HCT116 (cell line): ENCODE measurements around the gene ANKRD44. TPM values are rescaled to one million over a fixed set of nuclear protein-coding genes. Genes with fewer than 3 reads are reported as not detected.

ENCODE experiments used
- ATAC-seq: fragments of 200-7000 bp; cut with Tn5 transposase; 2 replicates; pipeline ENCODE4 v1.9.1; 2020; ENCODE audit warnings: mild to moderate bottlenecking, moderate library complexity
- BruUV-seq: library from RNA; stranded (reverse); fragments of 400-500 nt; replicated peaks from 2 replicates; lab custom pipeline; 2021; lab: Mats Ljungman, UMichigan
- CTCF ChIA-PET: fragments of 300-600 bp; sonication (Branson Sonifier 250); formaldehyde crosslinking; loops from one replicate; lab custom pipeline; 2021; ENCODE audit warnings: antibody characterized with exemption; lab: Charles Lee
- POLR2A ChIA-PET: fragments of 300-600, 350-600 bp; sonication (Branson Sonifier 250); formaldehyde crosslinking; loops from one replicate; lab custom pipeline; 2021; ENCODE audit warnings: antibody characterized with exemption; lab: Charles Lee
- RAD21 ChIA-PET, 2 experiments: fragments of 300-600 bp; sonication (Branson Sonifier 250); formaldehyde crosslinking; loops; one replicate each; lab custom pipeline; 2023; ENCODE audit warnings: low total read pairs in 2 of 2; ENCODE audit not compliant: uncharacterized antibody in 2 of 2, unreplicated experiment in 2 of 2, low non-redundant PET in 1 of 2; lab: Charles Lee
- DNase-seq: peaks from one replicate; pipeline ENCODE4 v3.0.0-alpha.2; 2010; ENCODE audit warnings: low read depth, low spot score
- H2AFZ ChIP-seq: fragments of 200-600 bp; shearing (Covaris generic), sonication (generic); 2 replicates; pipeline ENCODE4 v1.6.1; 2017; ENCODE audit warnings: low read depth, mixed run types, mixed read lengths, antibody characterized with exemption, low read length; ENCODE audit not compliant: poor library complexity, severe bottlenecking
- H3K27ac ChIP-seq: 2 replicates; pipeline ENCODE4 v1.5.1; 2012; ENCODE audit warnings: low read depth, low read length
- H3K27me3 ChIP-seq: fragments of 200-600 bp; sonication (generic); 2 replicates; pipeline ENCODE4 v1.6.1; 2016; ENCODE audit warnings: mixed run types, low read length, mixed read lengths; ENCODE audit not compliant: insufficient read depth
- H3K36me3 ChIP-seq, 2 experiments: fragments of 200-500 bp in 1 of 2; fragments of 200-600 bp in 1 of 2; sonication (Bioruptor generic) in 1 of 2; sonication (generic) in 1 of 2; 2 replicates each; pipeline versions ENCODE4 v1.5.1 to v1.6.1; 2014 to 2016; ENCODE audit warnings: low read length in 2 of 2, inconsistent platforms in 1 of 2, mixed read lengths in 1 of 2, mixed run types in 1 of 2; ENCODE audit not compliant: insufficient read depth in 2 of 2, control insufficient read depth in 1 of 2
- H3K4me1 ChIP-seq, 2 experiments: fragments of 200-600 bp in 1 of 2; sonication (generic) in 1 of 2; 2 replicates each; pipeline versions ENCODE4 v1.5.1 to v1.6.1; 2012 to 2017; ENCODE audit warnings: low read length in 2 of 2, inconsistent platforms in 1 of 2, mild to moderate bottlenecking in 1 of 2, mixed read lengths in 1 of 2, mixed run types in 1 of 2, moderate library complexity in 1 of 2; ENCODE audit not compliant: insufficient read depth in 2 of 2, control insufficient read depth in 1 of 2
- H3K4me2 ChIP-seq: fragments of 200-600 bp; sonication (generic); 2 replicates; pipeline ENCODE4 v1.6.1; 2017; ENCODE audit warnings: mixed run types, low read length, mixed read lengths
- H3K4me3 ChIP-seq, 2 experiments: fragments of 200-600 bp in 1 of 2; sonication (generic) in 1 of 2; replicated peaks in 1 of 2; 2 replicates each; pipeline ENCODE4 v1.5.1; 2011 to 2016; ENCODE audit warnings: low read length in 2 of 2, control low read depth in 1 of 2, low read depth in 1 of 2, mild to moderate bottlenecking in 1 of 2, mixed read lengths in 1 of 2, mixed run types in 1 of 2
- H3K79me2 ChIP-seq: fragments of 200-600 bp; sonication (generic); 2 replicates; pipeline ENCODE4 v1.6.1; 2017; ENCODE audit warnings: mild to moderate bottlenecking, mixed run types, low read length, moderate library complexity, mixed read lengths; ENCODE audit not compliant: insufficient read depth
- H3K9ac ChIP-seq: fragments of 200-600 bp; sonication (generic); 2 replicates; pipeline ENCODE4 v1.6.1; 2016; ENCODE audit warnings: low read length, mixed read lengths
- H3K9me2 ChIP-seq: fragments of 200-600 bp; sonication (generic), shearing (Covaris generic); 2 replicates; pipeline ENCODE4 v1.6.1; 2017; ENCODE audit warnings: mixed run types, mild to moderate bottlenecking, moderate library complexity; ENCODE audit not compliant: insufficient read depth
- H3K9me3 ChIP-seq, 2 experiments: fragments of 200-500 bp in 1 of 2; fragments of 200-600 bp in 1 of 2; sonication (Bioruptor generic) in 1 of 2; sonication (generic) in 1 of 2; 2 replicates each; pipeline ENCODE4 v1.6.1; 2014 to 2017; ENCODE audit warnings: low read length in 2 of 2, mixed read lengths in 2 of 2, inconsistent platforms in 1 of 2, low read depth in 1 of 2, mild to moderate bottlenecking in 1 of 2, mixed run types in 1 of 2, moderate library complexity in 1 of 2; ENCODE audit not compliant: control insufficient read depth in 1 of 2, insufficient read depth in 1 of 2
- H4K20me1 ChIP-seq: fragments of 200-600 bp; sonication (generic), shearing (Covaris generic); 2 replicates; pipeline ENCODE4 v1.6.1; 2017; ENCODE audit warnings: mixed run types, mild to moderate bottlenecking, moderate library complexity; ENCODE audit not compliant: insufficient read depth
- CBX3 ChIP-seq: IDR thresholded peaks from 2 replicates; pipeline ENCODE4 v1.6.1; 2012; ENCODE audit warnings: low read depth
- EGR1 ChIP-seq: IDR thresholded peaks from 2 replicates; pipeline ENCODE4 v1.6.1; 2012; ENCODE audit warnings: low read depth
- EZH2 ChIP-seq: fragments of 200-600 bp; sonication (generic); IDR thresholded peaks from 2 replicates; pipeline ENCODE4 v1.6.1; 2017; ENCODE audit warnings: antibody characterized with exemption, mixed run types
- EZH2phosphoT487 ChIP-seq: fragments of 200-600 bp; IDR thresholded peaks from 2 replicates; pipeline ENCODE4 v1.6.1; 2018; ENCODE audit warnings: antibody characterized with exemption, borderline replicate concordance
- FOSL1 ChIP-seq: IDR thresholded peaks from 2 replicates; pipeline ENCODE4 v1.6.1; 2012; ENCODE audit warnings: low read depth
- JUND ChIP-seq: IDR thresholded peaks from 2 replicates; pipeline ENCODE4 v1.6.1; 2012
- SIN3A ChIP-seq: IDR thresholded peaks from 2 replicates; pipeline ENCODE4 v1.6.1; 2012; ENCODE audit warnings: low read depth
- SP1 ChIP-seq: IDR thresholded peaks from 2 replicates; pipeline ENCODE4 v1.6.1; 2012; ENCODE audit warnings: low read depth
- SRF ChIP-seq: IDR thresholded peaks from 2 replicates; pipeline ENCODE4 v1.6.1; 2012; ENCODE audit warnings: low read depth
- YY1 ChIP-seq: IDR thresholded peaks from 2 replicates; pipeline ENCODE4 v1.6.1; 2011; ENCODE audit warnings: low read length, low read depth, moderate library complexity, mild to moderate bottlenecking; ENCODE audit not compliant: insufficient replicate concordance; ENCODE audit errors: extremely low read depth
- ZFX ChIP-seq: fragments of 450-650 bp; IDR thresholded peaks from 2 replicates; pipeline ENCODE4 v1.6.1; 2017
- ZNF274 ChIP-seq: fragments of 200-500 bp; sonication (Bioruptor generic); IDR thresholded peaks from 2 replicates; pipeline ENCODE4 v1.6.1; 2014; ENCODE audit warnings: mild to moderate bottlenecking, low read depth, low read length, inconsistent platforms
- intact Hi-C: fragments of 100-400 bp; cut with micrococcal nuclease; formaldehyde crosslinking; loops from 2 replicates; pipeline ENCODE4 v1.10.0; 2022
- total RNA-seq: library from RNA; stranded (reverse); gene quantifications from one replicate; pipeline ENCODE4 v1.2.1, GENCODE V29; 2021; ENCODE audit not compliant: unreplicated experiment
- TF ChIP-seq, protein P1 (sequence below): IDR thresholded peaks from 2 replicates; pipeline ENCODE4 v1.6.1; 2012
- TF ChIP-seq, protein P2 (sequence below), 3 experiments: fragments of 200-600 bp in 1 of 3; sonication (generic) in 1 of 3; IDR thresholded peaks in 2 of 3; conservative IDR thresholded peaks in 1 of 3; 2 replicates each; pipeline ENCODE4 v1.5.1; 2012 to 2017; ENCODE audit warnings: low read depth in 2 of 3, low read length in 2 of 3, antibody characterized with exemption in 1 of 3, borderline replicate concordance in 1 of 3, control low read depth in 1 of 3, mild to moderate bottlenecking in 1 of 3, mixed read lengths in 1 of 3, mixed run types in 1 of 3, moderate library complexity in 1 of 3; ENCODE audit not compliant: insufficient read depth in 1 of 3
- TF ChIP-seq, protein P3 (sequence below): IDR thresholded peaks from 2 replicates; pipeline ENCODE4 v1.6.1; 2011; ENCODE audit warnings: mild to moderate bottlenecking, low read length, moderate library complexity; ENCODE audit not compliant: insufficient replicate concordance; ENCODE audit errors: extremely low read depth
- TF ChIP-seq, protein P4 (sequence below): IDR thresholded peaks from 2 replicates; pipeline ENCODE4 v1.6.1; 2012; ENCODE audit warnings: low read depth
- TF ChIP-seq, protein P5 (sequence below): IDR thresholded peaks from 2 replicates; pipeline ENCODE4 v1.6.1; 2012

ANKRD44 gene
- total RNA-seq, 1 experiment from 2014 or later: 2.7 TPM

DNA sequence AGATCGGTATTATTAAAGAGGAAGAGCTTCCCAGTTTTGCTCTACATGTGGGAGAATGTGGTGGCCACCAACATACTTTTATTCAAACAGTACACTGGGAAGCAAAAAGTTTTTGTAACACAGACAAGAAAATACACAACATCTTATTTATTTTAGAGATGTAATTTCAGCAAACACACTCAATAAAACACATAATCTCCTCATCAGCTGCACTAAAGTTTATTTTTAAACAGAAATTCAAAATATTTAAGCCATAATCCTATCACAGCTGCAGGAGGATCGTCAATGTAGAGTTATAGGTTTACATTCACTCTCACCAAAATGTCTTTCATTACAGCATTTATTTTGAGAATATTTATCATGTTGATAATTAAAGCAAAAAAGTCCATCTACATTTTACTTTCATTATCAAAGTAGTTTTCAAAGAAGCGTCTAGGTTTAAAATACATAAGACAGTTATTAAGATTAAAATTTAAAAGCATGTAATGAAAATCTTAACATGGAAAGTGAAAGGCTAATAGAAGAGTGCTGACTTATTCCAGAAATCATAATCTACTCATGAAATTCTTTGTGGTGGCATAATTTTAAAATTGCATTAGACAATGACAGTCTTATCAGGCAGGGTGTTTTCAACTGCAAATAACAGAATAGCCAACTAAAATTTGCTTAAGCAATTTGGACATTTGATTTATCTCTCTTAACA, 61.0 kb downstream of the ANKRD44 start (continued):
- TF ChIP-seq, protein P1, sequence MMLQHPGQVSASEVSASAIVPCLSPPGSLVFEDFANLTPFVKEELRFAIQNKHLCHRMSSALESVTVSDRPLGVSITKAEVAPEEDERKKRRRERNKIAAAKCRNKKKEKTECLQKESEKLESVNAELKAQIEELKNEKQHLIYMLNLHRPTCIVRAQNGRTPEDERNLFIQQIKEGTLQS: no peak
- TF ChIP-seq SP1 (no peak), SIN3A (no peak)

DNA sequence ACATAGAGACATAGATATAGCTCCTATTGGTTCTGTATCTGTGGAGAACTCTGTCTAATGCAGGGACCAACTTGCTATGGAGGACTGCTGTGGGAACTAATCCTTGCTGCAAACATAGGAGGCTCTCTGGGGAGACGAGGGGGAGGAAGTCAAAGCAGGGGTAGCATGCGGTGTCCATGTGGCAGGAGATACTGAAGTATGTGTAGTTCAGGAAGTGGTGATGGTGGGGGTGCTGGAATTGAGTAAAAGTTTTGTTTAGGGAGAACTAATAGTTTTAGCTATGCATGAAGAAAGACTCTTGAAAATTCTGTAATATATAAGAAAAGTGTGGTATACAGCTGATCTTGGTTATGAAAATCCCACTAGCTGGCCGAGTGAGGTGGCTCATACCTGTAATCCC, 62.0 kb downstream of the ANKRD44 start:
- no peak overlapping the region for H3K4me2 ChIP-seq
- ChIA-PET CTCF (no interaction called here), RAD21 (no interaction called here), POLR2A (no interaction called here)
- no peak overlapping the region for H3K4me3 ChIP-seq
- DNase-seq (no peak), ATAC-seq (no peak)
- no peak overlapping the region for H3K27ac ChIP-seq
- H2AFZ ChIP-seq: no peak overlapping the region
- no TSS peak for BruUV-seq
- H3K27me3 ChIP-seq: no peaks in the 10 kb centered on the region
- no peak overlapping the region for H3K9ac ChIP-seq
- H3K4me1 ChIP-seq: no peaks in the 10 kb centered on the region
- H3K36me3 ChIP-seq: no peaks in the 10 kb centered on the region
- H3K79me2 ChIP-seq: no peaks in the 10 kb centered on the region
- H3K9me3 ChIP-seq: no peaks in the 10 kb centered on the region
- no peaks in the 10 kb centered on the region for H3K9me2 ChIP-seq
- intact Hi-C loops: no loop called here
- no peaks in the 10 kb centered on the region for H4K20me1 ChIP-seq
- TF ChIP-seq CBX3: no peak
- no peak for TF ChIP-seq YY1
- TF ChIP-seq ZNF274: no peak
- no peak for TF ChIP-seq SIN3A
- no peak for TF ChIP-seq JUND
- no peak for TF ChIP-seq ZFX
- TF ChIP-seq SRF: no peak
- TF ChIP-seq, protein P2, sequence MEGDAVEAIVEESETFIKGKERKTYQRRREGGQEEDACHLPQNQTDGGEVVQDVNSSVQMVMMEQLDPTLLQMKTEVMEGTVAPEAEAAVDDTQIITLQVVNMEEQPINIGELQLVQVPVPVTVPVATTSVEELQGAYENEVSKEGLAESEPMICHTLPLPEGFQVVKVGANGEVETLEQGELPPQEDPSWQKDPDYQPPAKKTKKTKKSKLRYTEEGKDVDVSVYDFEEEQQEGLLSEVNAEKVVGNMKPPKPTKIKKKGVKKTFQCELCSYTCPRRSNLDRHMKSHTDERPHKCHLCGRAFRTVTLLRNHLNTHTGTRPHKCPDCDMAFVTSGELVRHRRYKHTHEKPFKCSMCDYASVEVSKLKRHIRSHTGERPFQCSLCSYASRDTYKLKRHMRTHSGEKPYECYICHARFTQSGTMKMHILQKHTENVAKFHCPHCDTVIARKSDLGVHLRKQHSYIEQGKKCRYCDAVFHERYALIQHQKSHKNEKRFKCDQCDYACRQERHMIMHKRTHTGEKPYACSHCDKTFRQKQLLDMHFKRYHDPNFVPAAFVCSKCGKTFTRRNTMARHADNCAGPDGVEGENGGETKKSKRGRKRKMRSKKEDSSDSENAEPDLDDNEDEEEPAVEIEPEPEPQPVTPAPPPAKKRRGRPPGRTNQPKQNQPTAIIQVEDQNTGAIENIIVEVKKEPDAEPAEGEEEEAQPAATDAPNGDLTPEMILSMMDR (IDR thresholded peaks at IDR 0.05 in 2 of 3, conservative IDR thresholded peaks at IDR 0.05 in 1 of 3; ENCODE audit: borderline replicate concordance in 1 of 3, insufficient read depth in 1 of 3, low read depth in 2 of 3, low read length in 2 of 3): no peak
- TF ChIP-seq, protein P3, sequence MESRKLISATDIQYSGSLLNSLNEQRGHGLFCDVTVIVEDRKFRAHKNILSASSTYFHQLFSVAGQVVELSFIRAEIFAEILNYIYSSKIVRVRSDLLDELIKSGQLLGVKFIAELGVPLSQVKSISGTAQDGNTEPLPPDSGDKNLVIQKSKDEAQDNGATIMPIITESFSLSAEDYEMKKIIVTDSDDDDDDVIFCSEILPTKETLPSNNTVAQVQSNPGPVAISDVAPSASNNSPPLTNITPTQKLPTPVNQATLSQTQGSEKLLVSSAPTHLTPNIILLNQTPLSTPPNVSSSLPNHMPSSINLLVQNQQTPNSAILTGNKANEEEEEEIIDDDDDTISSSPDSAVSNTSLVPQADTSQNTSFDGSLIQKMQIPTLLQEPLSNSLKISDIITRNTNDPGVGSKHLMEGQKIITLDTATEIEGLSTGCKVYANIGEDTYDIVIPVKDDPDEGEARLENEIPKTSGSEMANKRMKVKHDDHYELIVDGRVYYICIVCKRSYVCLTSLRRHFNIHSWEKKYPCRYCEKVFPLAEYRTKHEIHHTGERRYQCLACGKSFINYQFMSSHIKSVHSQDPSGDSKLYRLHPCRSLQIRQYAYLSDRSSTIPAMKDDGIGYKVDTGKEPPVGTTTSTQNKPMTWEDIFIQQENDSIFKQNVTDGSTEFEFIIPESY: no peak
- TF ChIP-seq, protein P4, sequence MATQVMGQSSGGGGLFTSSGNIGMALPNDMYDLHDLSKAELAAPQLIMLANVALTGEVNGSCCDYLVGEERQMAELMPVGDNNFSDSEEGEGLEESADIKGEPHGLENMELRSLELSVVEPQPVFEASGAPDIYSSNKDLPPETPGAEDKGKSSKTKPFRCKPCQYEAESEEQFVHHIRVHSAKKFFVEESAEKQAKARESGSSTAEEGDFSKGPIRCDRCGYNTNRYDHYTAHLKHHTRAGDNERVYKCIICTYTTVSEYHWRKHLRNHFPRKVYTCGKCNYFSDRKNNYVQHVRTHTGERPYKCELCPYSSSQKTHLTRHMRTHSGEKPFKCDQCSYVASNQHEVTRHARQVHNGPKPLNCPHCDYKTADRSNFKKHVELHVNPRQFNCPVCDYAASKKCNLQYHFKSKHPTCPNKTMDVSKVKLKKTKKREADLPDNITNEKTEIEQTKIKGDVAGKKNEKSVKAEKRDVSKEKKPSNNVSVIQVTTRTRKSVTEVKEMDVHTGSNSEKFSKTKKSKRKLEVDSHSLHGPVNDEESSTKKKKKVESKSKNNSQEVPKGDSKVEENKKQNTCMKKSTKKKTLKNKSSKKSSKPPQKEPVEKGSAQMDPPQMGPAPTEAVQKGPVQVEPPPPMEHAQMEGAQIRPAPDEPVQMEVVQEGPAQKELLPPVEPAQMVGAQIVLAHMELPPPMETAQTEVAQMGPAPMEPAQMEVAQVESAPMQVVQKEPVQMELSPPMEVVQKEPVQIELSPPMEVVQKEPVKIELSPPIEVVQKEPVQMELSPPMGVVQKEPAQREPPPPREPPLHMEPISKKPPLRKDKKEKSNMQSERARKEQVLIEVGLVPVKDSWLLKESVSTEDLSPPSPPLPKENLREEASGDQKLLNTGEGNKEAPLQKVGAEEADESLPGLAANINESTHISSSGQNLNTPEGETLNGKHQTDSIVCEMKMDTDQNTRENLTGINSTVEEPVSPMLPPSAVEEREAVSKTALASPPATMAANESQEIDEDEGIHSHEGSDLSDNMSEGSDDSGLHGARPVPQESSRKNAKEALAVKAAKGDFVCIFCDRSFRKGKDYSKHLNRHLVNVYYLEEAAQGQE: no peak
- TF ChIP-seq, protein P5, sequence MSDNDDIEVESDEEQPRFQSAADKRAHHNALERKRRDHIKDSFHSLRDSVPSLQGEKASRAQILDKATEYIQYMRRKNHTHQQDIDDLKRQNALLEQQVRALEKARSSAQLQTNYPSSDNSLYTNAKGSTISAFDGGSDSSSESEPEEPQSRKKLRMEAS: no peak
- no peak for TF ChIP-seq FOSL1
- TF ChIP-seq EGR1: no peak
- no peak for TF ChIP-seq EZH2phosphoT487
- no peak for TF ChIP-seq EZH2
- TF ChIP-seq, protein P1: no peak
